SHP77 (cell line): ENCODE data around the gene TSPAN16.
"Not testable (repeated sequence)": the region's sequence is repeated elsewhere in the genome, so short reads cannot be mapped to it uniquely, and the experiment has no call there.

Source experiments
- DNase-seq, 2 experiments: peaks; one replicate each; lab custom pipeline; 2025; lab: John Stamatoyannopoulos, UW

TSPAN16 gene

GRCh38 chr19:11320278-11320995 lies 24.5 kb downstream of the TSPAN16 start:
- DNase-seq, result not testable (repeated sequence)

GRCh38 chr19:11321191-11322126 lies 25.5 kb downstream of the TSPAN16 start:
- DNase-seq, result no peak

DNA sequence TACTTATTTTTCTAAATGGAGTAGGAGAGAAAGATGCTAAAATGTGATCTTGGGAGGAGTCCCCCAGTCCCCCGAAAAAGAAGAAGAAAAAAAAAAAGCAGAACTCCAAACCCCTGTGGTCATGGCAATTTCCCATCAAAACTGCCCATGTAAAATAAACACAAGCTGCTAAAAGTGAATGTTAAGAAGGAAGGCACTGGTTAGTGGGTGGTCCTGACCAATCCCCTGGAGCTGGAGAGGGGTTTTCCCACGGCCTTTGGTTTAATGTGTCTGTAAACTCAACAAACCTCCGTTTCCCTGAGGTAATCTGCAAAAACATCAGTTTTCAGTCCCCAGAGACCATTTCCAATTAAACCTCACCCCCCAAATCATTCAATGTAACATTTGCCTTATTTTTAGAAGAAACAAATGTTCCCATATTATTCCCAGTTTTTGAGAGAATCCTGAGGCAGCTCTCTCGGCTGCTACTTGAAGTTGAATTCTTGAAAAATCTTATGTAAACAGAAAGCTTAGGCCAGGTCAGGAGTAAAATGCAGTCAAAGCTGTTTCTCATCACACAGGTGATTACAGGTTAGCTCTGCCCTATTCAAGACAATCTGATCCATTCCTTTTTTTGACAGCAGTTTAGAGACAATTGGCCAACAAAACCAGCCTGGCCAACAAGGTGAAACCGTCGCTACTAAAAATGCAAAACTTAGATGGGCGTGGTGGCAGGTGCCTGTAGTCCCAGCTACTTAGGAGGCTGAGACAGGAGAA lies 26.5 kb downstream of the TSPAN16 start:
- no peak for DNase-seq

- no peak for DNase-seq
Measured at GRCh38 chr19:11323601-11324078, 27.7 kb downstream of the TSPAN16 start.

- DNase-seq, result peak; percentile 23 to 60
Measured at GRCh38 chr19:11324079-11324661, 28.2 kb downstream of the TSPAN16 start.

DNA sequence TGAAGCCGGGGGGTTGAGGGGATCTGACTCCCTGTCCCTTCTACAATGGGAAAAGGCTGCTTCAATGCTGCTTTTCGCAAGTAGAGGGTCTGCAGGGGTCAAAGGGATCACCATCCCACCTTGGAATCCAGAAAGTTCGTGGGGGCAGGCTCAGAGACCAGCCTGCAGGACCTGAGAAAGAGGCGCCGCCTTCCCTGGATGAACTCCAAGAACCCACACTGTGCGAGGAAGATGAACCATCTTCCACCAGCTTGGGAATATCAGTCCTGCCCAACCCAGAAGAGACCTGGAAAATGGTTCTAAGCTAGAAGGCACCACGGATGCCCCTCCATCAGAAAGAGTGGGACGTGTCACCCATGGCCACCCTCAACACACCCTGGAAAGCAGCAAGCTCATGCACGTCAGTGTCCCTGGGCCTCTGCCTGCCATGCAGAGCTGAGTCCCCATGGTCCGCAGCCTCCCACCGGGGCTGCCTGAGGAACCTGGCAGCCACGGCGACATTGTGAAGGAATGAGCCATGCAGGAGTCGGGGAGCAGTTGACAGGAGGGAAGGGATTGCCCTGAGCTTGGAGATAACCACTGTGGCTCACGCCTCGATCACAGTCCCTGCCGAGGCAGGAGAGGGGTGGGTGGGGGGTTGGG lies 28.9 kb downstream of the TSPAN16 start:
- DNase-seq, result no peak

DNA sequence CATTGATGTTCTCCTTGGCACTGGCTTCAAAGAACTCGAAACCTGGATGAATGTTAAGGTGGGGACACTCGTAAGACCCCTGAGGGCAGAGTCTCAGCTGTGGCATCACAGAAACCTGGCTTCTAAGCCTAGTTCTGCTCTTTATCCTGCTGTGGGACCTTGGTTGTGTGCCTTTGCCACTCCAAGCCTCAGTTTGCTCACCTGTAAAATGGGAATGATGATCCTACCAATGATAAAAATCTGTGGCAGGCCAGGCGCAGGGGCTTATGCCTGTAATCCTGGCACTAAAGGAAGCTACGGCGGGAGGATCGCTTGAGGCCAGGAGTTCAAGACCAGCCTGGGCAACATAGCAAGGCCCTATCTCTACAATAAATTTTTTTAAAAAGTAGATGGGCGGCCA lies 29.6 kb downstream of the TSPAN16 start:
- no peak for DNase-seq

DNA sequence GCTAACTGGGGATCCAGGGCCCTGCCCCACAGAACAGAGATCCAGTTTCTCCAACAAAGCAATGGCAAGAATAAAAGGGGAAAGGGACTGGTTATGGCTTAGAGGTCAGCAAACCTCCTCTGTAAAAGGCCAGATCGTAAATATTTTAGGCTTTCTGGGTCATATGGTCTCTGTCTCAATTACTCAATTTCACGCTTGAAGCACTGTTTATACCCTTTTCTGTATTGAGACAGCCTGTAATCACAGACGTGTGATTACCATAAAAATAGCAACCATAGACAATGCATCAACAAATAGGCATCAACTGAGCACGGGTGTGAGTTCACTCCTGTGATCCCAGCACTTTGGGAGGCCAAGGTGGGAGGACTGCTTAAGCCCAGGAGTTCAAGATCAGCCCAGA lies 34.2 kb downstream of the TSPAN16 start:
- no peak for DNase-seq

GRCh38 chr19:11331502-11331901 lies 35.5 kb downstream of the TSPAN16 start:
- DNase-seq, result no peak

GRCh38 chr19:11332822-11333221 lies 36.9 kb downstream of the TSPAN16 start:
- no peak for DNase-seq

- not testable (repeated sequence) for DNase-seq
Measured at GRCh38 chr19:11333838-11334237, 37.9 kb downstream of the TSPAN16 start.

DNA sequence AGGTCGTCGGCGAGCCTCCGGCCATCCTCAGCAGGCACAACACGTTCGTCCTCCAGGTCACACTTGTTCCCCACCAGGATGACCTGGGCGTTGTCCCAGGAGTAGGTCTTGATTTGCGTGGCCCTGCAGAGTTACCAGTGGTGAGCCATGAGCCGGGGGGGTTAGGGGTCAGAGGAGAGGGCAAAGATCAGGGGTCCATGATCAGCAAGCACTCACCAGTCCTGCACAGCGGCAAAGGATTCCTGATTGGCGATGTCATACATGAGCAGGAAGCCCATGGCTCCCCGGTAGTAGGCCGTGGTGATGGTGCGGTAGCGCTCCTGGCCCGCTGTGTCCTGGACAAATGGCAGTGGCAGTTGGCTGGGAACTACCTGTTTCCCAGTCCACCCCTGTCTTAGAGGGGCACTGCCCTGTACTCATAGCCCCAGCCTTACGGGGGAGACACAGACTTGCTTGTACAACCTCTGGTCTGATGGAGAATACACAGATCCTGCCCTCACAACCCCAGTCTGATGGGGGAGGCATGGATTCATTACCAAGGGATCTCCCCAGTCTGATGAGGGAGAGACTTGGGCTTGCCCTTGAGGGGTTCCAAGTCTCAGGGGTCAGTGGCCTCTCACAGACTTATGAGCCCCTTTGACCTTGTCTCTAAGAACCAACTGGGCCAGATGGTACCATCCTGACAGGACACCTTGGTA lies 39.6 kb downstream of the TSPAN16 start:
- no peak for DNase-seq

DNA sequence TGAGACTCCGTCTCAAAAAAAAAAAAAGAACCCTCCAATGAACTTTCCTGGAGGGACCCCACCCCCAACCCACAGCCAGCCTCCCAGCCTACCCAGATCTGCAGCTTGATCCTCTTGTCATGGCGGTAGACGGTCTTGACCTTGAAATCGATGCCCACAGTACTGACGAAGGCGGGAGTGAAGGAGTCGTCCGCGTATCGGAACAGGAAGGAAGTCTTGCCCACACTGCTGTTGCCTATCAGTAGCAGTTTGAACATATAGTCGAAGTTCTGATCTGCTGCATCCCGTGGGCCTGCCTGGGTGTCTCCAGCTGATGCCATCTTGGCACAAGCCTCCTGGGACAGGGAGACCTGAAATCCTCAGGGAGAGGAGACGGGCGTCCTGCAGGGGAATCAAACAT lies 41.1 kb downstream of the TSPAN16 start:
- no peak for DNase-seq

- no peak for DNase-seq
Measured at GRCh38 chr19:11338121-11338520, 42.2 kb downstream of the TSPAN16 start.

DNA sequence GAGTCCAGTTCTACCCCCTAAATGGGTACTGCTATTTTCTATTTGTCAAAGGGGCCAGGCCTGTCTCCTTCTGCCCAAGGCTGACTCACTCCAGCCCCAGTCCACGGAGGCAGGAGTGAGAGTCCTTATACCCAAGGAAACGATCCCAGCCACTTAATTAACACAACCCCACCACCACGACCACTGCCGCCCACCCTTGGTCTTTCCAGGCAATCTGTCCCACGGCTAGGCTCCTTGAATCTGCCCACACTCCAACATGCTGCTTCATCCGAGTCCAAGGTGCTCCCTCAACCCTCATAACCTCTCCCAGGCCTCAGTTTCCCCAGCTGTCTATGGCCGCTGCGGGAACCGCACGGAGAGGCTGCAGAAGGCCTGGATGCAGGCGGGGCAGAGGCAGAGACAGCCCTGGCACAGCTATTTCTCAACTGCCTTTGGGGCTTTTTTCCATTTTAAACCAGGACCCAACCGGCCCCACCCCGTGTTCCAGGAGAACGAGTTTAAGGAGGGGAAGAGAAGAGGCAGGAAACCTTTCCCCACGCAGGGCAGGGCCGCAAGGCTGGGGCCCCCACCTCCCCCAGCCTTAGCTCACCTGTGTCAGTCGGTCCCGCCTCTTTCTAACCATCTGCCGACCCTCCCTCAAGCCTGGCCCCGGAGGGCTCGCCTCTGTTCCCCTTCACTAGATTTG lies 42.8 kb downstream of the TSPAN16 start:
- no peak for DNase-seq

- DNase-seq, result peak; percentile 82 to 90
Measured at GRCh38 chr19:11339254-11340098, 43.5 kb downstream of the TSPAN16 start, which contains the start of gene RAB3D. TSS of gene RAB3D (minus strand) at chr19:11339657. CDS start at chr19:11337399, 2,258 bp downstream.

- not testable (repeated sequence) for DNase-seq
Measured at GRCh38 chr19:11340099-11340467, 44.1 kb downstream of the TSPAN16 start.

GRCh38 chr19:11342429-11342828 lies 46.5 kb downstream of the TSPAN16 start:
- DNase-seq, result no peak
